Epithelial cell of prostate (primary cell): Measurements from ENCODE around the gene DACT2.
"Not testable (repeated sequence)": the region's sequence is repeated elsewhere in the genome, so short reads cannot be mapped to it uniquely, and the experiment has no call there.

Experiments
- DNase-seq: peaks from one replicate; pipeline ENCODE4 v3.0.0-alpha.2; 2011; ENCODE audit warnings: low read depth, low spot score
- H3K27ac ChIP-seq: fragments of 450-650 bp; 2 replicates; pipeline ENCODE4 v1.5.1; 2017; ENCODE audit warnings: mild to moderate bottlenecking

DACT2 gene, protein sequence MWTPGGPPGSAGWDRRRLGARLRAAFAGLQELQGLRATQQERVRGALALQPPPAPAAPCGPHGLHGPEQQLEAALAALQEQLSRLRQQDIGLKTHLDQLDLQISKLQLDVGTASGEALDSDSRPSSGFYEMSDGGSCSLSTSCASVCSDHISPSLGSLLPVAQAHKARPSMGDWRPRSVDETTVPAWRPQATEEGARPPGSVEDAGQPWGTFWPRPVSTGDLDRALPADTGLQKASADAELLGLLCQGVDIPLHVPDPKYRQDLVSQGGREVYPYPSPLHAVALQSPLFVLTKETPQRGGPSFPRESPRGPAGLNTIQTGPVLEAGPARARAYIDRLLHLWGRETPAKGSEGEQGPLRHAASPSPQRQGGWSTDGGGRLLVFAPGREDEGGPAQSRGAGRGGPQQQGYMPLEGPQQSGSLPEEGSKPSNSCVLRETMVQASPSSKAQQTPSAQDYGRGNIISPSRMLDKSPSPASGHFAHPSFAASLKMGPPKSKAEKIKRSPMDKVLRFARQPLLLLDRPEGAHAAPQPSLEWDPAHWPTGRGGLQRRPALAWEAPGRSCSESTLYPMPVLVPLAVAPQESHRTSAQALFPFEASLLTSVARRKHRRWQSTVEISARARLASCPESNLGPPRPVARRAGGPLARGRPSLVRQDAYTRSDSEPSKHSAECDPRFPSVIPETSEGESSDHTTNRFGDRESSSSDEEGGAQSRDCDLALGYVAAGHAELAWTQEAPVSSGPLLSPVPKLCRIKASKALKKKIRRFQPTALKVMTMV

GRCh38 chr6:168319279-168320111 lies at the start of gene DACT2:
DACT2 (minus strand) TSS chr6:168319777; CDS start chr6:168319633, 144 bp downstream.
- no peak within 1 kb of the TSS for H3K27ac ChIP-seq
- no peak for DNase-seq

GRCh38 chr6:168368936-168369335 lies 49.4 kb upstream of the DACT2 start:
- H3K27ac ChIP-seq, result no peak overlapping the region
- no peak for DNase-seq

DNA sequence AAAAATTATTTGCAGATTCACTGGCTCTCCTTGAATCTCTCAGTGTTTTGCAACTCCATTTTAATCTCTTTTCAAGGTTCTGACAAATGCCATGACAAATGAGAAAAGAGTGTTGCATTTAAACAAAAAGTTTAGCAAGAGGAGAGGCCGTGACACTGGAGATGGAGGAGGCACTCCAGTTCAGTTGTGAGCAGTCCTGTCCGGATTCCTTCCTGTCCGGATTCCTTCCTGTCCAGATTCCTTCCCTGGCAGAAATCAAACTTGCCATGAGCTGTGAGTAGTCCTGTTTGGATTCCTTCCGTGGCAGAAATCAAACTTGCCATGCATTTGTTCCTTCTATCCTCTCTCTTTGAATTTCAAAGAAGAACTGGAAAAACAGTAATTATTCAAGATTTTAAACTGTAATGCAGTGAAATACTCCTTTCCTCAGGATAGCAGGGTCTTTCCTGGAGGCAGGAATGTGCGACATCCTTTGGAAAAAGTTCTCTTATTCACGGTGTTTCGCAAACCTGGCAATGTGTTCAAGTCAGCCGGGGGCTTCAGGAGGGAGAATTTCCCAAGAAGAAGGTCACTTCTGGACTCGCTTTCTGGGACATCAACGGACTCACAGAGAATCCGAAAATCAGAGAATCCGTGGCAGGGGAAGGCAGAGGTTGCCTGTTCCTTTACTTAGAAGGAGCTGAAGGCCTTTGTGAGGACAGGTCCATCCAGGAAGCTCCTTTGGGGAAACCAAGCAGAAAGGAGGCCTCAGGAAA lies 48.7 kb upstream of the DACT2 start:
- no peak overlapping the region for H3K27ac ChIP-seq
- no peak for DNase-seq

- no peak overlapping the region for H3K27ac ChIP-seq
- DNase-seq, result no peak
Observed at GRCh38 chr6:168367285-168367751, 47.7 kb upstream of the DACT2 start.

- no peak for DNase-seq
- H3K27ac ChIP-seq, result no peak overlapping the region
Observed at GRCh38 chr6:168366473-168366872, 46.9 kb upstream of the DACT2 start.

GRCh38 chr6:168365422-168366165 lies 46.0 kb upstream of the DACT2 start:
- no peak for DNase-seq
- no peak overlapping the region for H3K27ac ChIP-seq

DNA sequence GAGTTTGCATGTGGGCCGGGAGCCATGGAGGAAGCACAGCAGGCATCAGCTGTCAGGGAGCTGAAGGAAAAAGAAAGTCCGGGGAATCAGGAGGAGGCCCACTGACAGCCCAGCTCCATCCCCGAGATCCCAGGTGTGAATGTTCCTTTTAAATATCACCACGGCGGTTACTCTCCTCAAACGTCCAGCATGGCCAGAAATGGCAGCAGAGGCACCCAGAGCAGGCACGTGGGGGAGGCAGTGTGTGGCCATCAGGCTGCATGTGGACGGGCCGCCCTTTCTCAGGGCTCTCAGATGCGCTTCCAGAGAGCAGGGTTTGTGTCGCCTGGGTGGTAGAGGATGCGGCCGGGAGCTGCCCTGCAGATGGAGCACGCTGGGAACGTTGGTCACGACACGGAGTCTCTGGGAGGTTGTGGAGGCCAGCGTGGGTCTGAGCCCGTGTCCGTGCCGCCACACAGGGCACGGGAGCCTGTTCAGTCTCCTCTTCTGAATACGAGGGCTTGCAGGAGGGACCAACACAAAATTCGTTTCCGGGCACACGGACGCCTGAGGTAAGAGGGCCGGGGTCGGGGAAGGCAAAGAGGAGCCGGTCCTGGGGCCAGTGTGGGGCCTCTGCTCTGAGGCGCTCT lies 45.3 kb upstream of the DACT2 start:
- DNase-seq, result no peak
- H3K27ac ChIP-seq, result no peak overlapping the region

DNA sequence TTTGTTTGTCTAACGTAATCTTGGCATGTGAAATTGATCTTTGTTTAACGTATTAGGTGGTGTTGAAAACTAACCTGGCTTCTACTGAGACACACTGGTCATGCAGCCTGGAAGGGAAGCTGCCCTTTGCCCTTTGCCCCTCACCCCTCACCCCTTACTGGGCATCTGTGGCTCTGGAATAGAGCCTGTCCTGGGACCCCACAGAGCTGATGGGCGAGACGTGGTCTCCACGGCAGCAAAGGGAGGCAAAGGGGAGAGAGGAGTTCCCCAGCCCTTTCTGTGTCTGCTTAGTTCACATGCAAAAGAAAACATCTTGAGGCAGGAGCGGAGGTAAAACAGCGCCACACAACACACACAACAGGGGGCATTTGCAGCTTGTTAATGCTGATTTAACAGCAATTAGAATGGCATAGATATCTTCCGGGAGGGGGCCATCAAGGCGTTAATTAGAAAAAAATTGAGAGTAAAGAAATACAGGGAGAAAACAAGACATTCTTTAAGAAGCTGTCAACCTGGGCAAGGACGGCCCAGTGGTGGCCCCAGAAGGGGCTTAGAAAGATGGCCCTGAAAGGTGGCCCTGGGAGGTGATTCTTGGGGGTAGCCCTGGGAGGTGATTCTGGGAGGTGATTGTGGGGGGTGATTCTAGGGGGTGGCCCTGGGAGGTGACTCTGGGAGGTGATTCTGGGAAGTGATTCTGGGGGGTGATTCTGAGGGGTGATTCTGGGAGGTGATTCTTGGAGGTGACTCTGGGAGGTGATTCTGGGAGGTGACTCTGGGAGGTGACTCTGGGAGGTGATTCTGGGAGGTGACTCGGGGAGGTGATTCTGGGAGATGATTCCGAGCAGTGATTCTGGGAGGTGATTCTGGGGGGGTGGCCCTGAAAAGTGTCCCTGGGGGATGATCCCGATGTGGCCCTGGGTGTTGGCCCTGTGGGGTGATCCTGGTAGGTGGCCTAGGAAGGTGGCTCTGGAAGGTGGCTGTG lies 44.5 kb upstream of the DACT2 start:
- H3K27ac ChIP-seq, result no peak overlapping the region
- no peak for DNase-seq

DNA sequence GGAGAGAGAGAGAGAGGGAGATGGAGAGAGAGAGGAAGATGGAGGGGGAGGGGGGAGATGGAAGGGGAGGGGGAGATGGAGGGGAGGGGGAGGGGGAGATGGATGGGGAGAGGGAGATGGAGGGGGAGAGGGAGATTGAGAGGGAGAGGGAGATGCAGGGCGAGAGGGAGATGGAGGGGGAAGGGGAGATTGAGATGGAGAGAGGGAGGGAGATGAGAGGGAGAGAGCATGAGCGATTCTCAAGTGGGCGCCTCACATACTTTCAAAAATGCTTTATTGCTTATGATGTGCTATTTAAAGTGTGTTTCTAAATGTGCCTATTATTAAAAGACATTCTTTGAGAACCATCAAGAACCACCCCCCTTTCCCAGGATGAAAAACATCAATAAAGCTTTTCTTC lies 43.7 kb upstream of the DACT2 start:
- DNase-seq, result no peak
- no peak overlapping the region for H3K27ac ChIP-seq

- no peak overlapping the region for H3K27ac ChIP-seq
- DNase-seq, result no peak
Observed at GRCh38 chr6:168362276-168362990, 42.9 kb upstream of the DACT2 start.

GRCh38 chr6:168361766-168362165 lies 42.2 kb upstream of the DACT2 start:
- no peak overlapping the region for H3K27ac ChIP-seq
- DNase-seq, result no peak

- DNase-seq, result no peak
- H3K27ac ChIP-seq, result no peak overlapping the region
Observed at GRCh38 chr6:168359794-168360193, 40.2 kb upstream of the DACT2 start.

- no peak for DNase-seq
- no peak overlapping the region for H3K27ac ChIP-seq
Observed at GRCh38 chr6:168358842-168359420, 39.4 kb upstream of the DACT2 start.

DNA sequence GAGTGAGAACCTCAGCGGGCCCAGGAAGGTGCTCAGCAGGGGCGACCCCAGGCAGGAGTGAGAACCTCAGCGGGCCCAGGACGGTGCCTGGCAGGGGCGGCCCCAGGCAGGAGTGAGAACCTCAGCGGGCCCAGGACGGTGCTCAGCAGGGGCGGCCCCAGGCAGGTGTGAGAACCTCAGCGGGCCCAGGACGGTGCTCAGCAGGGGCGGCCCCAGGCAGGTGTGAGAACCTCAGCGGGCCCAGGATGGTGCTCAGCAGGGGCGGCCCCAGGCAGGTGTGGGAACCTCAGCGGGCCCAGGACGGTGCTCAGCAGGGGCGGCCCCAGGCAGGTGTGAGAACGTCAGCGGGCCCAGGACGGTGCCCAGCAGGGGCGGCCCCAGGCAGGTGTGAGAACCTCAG lies 37.3 kb upstream of the DACT2 start:
- not testable (repeated sequence) for DNase-seq, H3K27ac ChIP-seq

DNA sequence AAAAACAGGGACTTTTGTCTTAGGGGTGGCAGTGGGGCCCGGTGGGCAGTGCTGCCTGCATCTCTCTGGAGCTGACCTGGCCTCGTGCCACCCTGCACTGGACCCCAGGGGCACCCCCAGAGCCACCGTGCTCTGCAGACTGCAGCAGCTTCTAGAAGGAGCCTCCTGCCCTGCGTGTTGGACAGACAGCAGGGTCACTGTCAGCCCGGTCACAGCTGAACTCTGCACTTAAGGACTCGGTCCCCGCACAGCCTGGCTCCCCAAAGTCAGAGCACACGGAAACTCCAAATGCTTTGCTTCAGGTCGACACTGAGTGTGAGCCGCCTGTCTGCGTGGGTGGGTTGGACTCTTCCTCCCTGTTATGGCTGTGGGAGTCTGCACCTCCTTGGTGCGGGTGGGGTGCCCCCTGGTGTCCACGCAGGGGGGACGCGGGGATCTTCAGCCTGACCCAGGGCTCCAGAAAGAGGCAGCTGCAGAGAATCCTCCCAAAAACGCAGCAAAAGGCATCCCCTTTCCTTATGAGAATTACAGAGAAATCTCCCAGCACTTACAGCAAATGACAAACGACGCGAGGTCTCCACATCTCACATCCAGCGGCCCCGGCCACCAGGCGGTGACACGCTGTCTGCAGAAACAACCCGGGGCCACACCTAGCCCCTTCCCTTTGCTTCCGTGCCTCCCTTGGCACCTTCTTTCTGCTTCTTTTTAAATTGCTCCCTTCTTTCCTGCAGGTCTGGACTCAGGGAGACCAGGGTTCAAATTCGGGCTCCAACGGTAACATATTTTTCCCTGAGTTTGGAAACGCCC lies 36.3 kb upstream of the DACT2 start:
- H3K27ac ChIP-seq, result no peak overlapping the region
- DNase-seq, result no peak

DNA sequence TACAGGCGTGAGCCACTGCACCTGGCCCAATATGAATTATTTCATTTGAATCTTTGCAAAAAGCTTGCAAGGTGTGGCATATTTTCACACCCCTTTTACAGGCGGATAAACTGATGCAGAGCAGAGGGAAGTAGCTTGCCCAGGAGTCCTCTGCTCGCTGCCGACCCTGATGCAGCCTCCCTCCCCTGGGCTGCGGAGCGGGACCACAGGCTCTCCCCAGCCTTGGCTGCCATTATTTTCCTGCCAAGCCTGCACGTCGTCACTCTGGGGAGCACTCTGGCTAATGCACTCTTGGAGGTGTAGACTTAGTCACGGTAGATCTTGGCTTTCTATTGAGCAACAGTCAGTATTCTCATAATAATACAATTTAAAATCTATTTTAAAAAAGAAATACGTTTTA lies 34.8 kb upstream of the DACT2 start:
- DNase-seq, result no peak
- H3K27ac ChIP-seq, result no peak overlapping the region
